ENCODE measurements around the gene TTC21B. TPM values are rescaled to one million over a fixed set of nuclear protein-coding genes. Genes with fewer than 3 reads are reported as not detected.

TTC21B gene
- total and polyA plus RNA-seq, 9 donors, result 8.6 to 53.4 (median 22.3) TPM

DNA sequence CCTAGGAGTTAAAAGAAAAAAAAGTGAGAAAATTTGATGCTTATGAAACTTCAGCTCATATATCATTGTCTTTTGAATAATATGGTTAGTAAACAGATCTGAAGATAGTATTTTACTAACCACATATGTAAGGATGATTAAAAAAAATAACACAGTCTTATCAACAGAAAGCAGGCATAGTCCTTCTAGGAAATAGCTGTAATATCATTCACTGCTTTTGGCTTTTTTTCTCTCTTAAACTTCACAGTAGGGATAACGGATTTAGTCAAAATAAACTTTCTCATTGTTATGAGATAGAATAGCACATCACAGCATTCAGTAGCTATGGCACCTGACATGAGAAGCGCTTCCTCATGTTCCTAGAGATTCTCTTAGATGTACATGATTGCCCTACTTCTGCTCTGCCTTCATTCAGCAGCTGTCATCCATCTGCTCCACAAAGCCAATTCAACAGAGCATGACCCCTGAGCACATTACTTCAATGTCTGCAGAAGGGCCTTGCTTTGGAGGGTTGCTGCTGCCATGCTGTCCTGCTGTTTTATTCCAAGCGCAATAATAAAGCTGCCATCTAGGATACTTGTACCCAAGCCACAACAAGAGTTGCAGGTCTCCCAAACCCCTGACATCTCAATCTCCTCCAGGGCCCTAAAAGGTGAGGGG, 67.0 kb downstream of the TTC21B start:
- 82 to 90% (median 86%) methylated on average over 3 of the region's 3 CpGs for WGBS, 3 donors
- Histone ChIP-seq H3K4me1 (ENCODE audit: insufficient read depth) (no peaks in the 10 kb centered on the region), H3K9me3 (no peaks in the 10 kb centered on the region), H3K27ac (no peak overlapping the region), H3K36me3 (no peaks in the 10 kb centered on the region), H3K27me3 (no peaks in the 10 kb centered on the region), H3K4me3 (no peak overlapping the region)
- intact Hi-C loops (cut with DNase I), result no loop called here
- TF ChIP-seq POLR2A (IDR thresholded peaks at IDR 0.05) (no peak), CTCF (IDR thresholded peaks at IDR 0.05) (no peak), EP300 (IDR thresholded peaks at IDR 0.05) (no peak)
- no peak for DNase-seq

GRCh38 chr2:165877565-165878550, 75.7 kb downstream of the TTC21B start:
- Histone ChIP-seq H3K4me1 (ENCODE audit: insufficient read depth) (no peaks in the 10 kb centered on the region), H3K9me3 (no peaks in the 10 kb centered on the region), H3K4me3 (no peak overlapping the region), H3K27ac (no peak overlapping the region), H3K36me3 (no peaks in the 10 kb centered on the region), H3K27me3 (no peaks in the 10 kb centered on the region)
- TF ChIP-seq EP300 (IDR thresholded peaks at IDR 0.05), result no peak
- no peak for TF ChIP-seq POLR2A (IDR thresholded peaks at IDR 0.05)
- no peak for TF ChIP-seq CTCF (IDR thresholded peaks at IDR 0.05)
- DNase-seq, result no peak
- WGBS, 3 donors, result 80 to 89% (median 88%) methylated on average over 6 of the region's 6 CpGs
- intact Hi-C loops (cut with DNase I), result loop anchor here in 3 of 4 donors (5.0 to 10.0 kb wide), 3 partner anchors 173 to 476 kb away; no protein-coding TSS in a partner anchor

DNA sequence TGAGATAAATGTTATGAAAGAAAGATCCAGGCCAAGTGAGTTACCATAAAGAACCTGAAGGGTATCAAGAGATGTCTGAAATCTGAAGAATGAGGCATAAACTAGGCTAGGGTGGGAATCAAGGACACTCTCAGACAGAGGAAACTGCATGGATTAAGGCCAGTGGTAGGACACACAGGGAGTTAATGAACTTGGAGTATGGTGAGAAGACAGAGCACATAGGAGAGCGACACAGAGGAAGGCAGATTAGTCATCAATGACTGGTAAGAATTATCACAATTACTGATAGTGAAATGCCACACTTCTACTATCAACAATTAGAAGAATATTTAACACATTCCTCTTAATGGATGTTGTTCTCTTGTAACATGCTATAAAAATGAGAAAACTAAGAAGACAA, 76.9 kb downstream of the TTC21B start:
- Histone ChIP-seq H3K36me3 (no peaks in the 10 kb centered on the region), H3K4me1 (ENCODE audit: insufficient read depth) (no peaks in the 10 kb centered on the region), H3K9me3 (no peaks in the 10 kb centered on the region), H3K27ac (no peak overlapping the region), H3K27me3 (no peaks in the 10 kb centered on the region), H3K4me3 (no peak overlapping the region)
- DNase-seq, result no peak
- intact Hi-C loops (cut with DNase I), result loop anchor here in 3 of 4 donors (5.0 to 10.0 kb wide), 3 partner anchors 172 to 474 kb away; no protein-coding TSS in a partner anchor
- WGBS, 3 donors, result 6 to 31% (median 24%) methylated on average over 1 of the region's 1 CpG
- TF ChIP-seq EP300 (IDR thresholded peaks at IDR 0.05), result no peak
- no peak for TF ChIP-seq POLR2A (IDR thresholded peaks at IDR 0.05)
- no peak for TF ChIP-seq CTCF (IDR thresholded peaks at IDR 0.05)

GRCh38 chr2:165876269-165876668, 77.3 kb downstream of the TTC21B start:
- Histone ChIP-seq H3K4me3 (no peak overlapping the region), H3K27me3 (no peaks in the 10 kb centered on the region), H3K27ac (no peak overlapping the region), H3K9me3 (no peaks in the 10 kb centered on the region), H3K36me3 (no peaks in the 10 kb centered on the region), H3K4me1 (ENCODE audit: insufficient read depth) (no peaks in the 10 kb centered on the region)
- no peak for DNase-seq
- intact Hi-C loops (cut with DNase I), result loop anchor here in 3 of 4 donors (5.0 to 10.0 kb wide), 3 partner anchors 171 to 474 kb away; no protein-coding TSS in a partner anchor
- WGBS, 3 donors, result 84 to 87% (median 85%) methylated on average over 1 of the region's 1 CpG
- TF ChIP-seq POLR2A (IDR thresholded peaks at IDR 0.05) (no peak), EP300 (IDR thresholded peaks at IDR 0.05) (no peak), CTCF (IDR thresholded peaks at IDR 0.05) (no peak)
